Breast epithelium (tissue), 4 donors: Measurements from ENCODE around the gene PCDH9. TPM values are rescaled to one million over a fixed set of nuclear protein-coding genes. Genes with fewer than 3 reads are reported as not detected.

ENCODE experiments used
- DNase-seq, 2 donors: peaks; one replicate each; pipeline ENCODE4 v3.0.0-alpha.2; 2019; ENCODE audit warnings: low spot score in 2 of 2
- H3K27ac ChIP-seq, 2 donors: fragments of 200-600 bp; sonication (generic) in 1 of 2; one replicate each; pipeline ENCODE4 v1.5.1; 2016 to 2019; ENCODE audit warnings: mild to moderate bottlenecking in 1 of 2
- H3K27me3 ChIP-seq, 2 donors: fragments of 200-600 bp; sonication (generic) in 1 of 2; one replicate each; pipeline versions ENCODE4 v1.5.1 to v1.6.0; 2017 to 2019; ENCODE audit warnings: control low read depth in 1 of 2, mild to moderate bottlenecking in 1 of 2
- H3K36me3 ChIP-seq: fragments of 200-600 bp; one replicate; pipeline ENCODE4 v1.5.1; 2019
- H3K4me1 ChIP-seq, 2 donors: fragments of 200-600 bp; sonication (generic); one replicate each; pipeline ENCODE4 v1.5.1; 2016 to 2019; ENCODE audit warnings: control low read depth in 1 of 2
- H3K4me3 ChIP-seq, 3 donors: fragments of 200-600 bp; sonication (generic); 1 replicate in 2 of 3; 2 replicates in 1 of 3; pipeline ENCODE4 v1.5.1; 2016 to 2019; ENCODE audit warnings: mild to moderate bottlenecking in 3 of 3, moderate library complexity in 2 of 3
- H3K9me3 ChIP-seq, 2 donors: fragments of 200-600 bp; sonication (generic) in 1 of 2; one replicate each; pipeline ENCODE4 v1.5.1; 2016 to 2019; ENCODE audit warnings: control low read depth in 1 of 2
- POLR2A ChIP-seq: fragments of 450-650 bp; IDR thresholded peaks from one replicate; pipeline ENCODE4 v1.6.1; 2016; ENCODE audit warnings: antibody characterized with exemption, mild to moderate bottlenecking, moderate library complexity
- POLR2AphosphoS5 ChIP-seq, 3 donors: sonication (generic); formaldehyde crosslinking; IDR thresholded peaks; one replicate each; pipeline ENCODE4 v1.6.1; 2017; ENCODE audit warnings: antibody characterized with exemption in 3 of 3
- intact Hi-C: fragments of 100-400 bp; cut with DNase I; formaldehyde crosslinking; loops from one replicate; pipeline ENCODE4 v1.15.1; 2023; ENCODE audit warnings: low total_unique reads
- total RNA-seq, 3 donors: library from RNA; depleted of rRNA; stranded (reverse); fragments of >200 nt; gene quantifications; one replicate each; pipeline ENCODE4 v1.1.0, GENCODE V29; 2016
- TF ChIP-seq, protein P1 (sequence below), 3 donors: fragments of 450-650 bp; IDR thresholded peaks; one replicate each; pipeline ENCODE4 v1.5.1; 2016 to 2017; ENCODE audit warnings: antibody characterized with exemption in 3 of 3, mild to moderate bottlenecking in 3 of 3, moderate library complexity in 3 of 3

PCDH9 gene
- total RNA-seq, 3 donors from 2014 or later: 0.98 to 26.7 (median 3.7) TPM

- Histone ChIP-seq H3K27me3 (no peaks in the 10 kb centered on the region), H3K36me3 (no peaks in the 10 kb centered on the region), H3K4me3 (no peak overlapping the region), H3K9me3 (no peaks in the 10 kb centered on the region), H3K4me1 (no peaks in the 10 kb centered on the region), H3K27ac (no peak overlapping the region)
- no peak for DNase-seq
- TF ChIP-seq POLR2A: no peak
- intact Hi-C loops: no loop called here
These were observed 679.0 kb downstream of the PCDH9 start for GRCh38 chr13:66551128-66551527.

DNA sequence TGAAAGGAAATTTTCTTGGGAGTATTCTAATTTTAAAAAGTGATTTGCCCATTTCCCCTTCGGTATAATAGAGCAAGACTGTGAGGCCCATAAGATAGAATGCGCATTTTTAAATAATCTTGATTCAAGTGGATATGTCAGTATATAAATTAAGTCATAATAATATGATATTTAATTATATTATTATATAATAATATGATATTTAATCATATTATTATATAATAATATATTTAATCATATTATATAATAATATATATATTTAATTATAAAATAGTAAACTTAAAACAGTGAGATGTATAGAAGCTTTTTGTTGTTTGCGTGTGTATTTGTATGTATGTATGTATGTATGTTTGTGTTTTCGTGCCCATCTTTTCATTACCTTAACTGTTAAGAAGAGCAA is 682.5 kb downstream of the PCDH9 start:
- no peak overlapping the region for H3K27ac ChIP-seq
- no peak for DNase-seq
- intact Hi-C loops: no loop called here
- no peaks in the 10 kb centered on the region for H3K9me3 ChIP-seq
- H3K4me3 ChIP-seq: no peak overlapping the region
- no peaks in the 10 kb centered on the region for H3K4me1 ChIP-seq
- TF ChIP-seq, protein P1, sequence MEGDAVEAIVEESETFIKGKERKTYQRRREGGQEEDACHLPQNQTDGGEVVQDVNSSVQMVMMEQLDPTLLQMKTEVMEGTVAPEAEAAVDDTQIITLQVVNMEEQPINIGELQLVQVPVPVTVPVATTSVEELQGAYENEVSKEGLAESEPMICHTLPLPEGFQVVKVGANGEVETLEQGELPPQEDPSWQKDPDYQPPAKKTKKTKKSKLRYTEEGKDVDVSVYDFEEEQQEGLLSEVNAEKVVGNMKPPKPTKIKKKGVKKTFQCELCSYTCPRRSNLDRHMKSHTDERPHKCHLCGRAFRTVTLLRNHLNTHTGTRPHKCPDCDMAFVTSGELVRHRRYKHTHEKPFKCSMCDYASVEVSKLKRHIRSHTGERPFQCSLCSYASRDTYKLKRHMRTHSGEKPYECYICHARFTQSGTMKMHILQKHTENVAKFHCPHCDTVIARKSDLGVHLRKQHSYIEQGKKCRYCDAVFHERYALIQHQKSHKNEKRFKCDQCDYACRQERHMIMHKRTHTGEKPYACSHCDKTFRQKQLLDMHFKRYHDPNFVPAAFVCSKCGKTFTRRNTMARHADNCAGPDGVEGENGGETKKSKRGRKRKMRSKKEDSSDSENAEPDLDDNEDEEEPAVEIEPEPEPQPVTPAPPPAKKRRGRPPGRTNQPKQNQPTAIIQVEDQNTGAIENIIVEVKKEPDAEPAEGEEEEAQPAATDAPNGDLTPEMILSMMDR (IDR thresholded peaks at IDR 0.05): no peak
- TF ChIP-seq POLR2AphosphoS5 (IDR thresholded peaks at IDR 0.05): no peak
- no peak for TF ChIP-seq POLR2A
- H3K36me3 ChIP-seq: no peaks in the 10 kb centered on the region
- no peaks in the 10 kb centered on the region for H3K27me3 ChIP-seq

DNA sequence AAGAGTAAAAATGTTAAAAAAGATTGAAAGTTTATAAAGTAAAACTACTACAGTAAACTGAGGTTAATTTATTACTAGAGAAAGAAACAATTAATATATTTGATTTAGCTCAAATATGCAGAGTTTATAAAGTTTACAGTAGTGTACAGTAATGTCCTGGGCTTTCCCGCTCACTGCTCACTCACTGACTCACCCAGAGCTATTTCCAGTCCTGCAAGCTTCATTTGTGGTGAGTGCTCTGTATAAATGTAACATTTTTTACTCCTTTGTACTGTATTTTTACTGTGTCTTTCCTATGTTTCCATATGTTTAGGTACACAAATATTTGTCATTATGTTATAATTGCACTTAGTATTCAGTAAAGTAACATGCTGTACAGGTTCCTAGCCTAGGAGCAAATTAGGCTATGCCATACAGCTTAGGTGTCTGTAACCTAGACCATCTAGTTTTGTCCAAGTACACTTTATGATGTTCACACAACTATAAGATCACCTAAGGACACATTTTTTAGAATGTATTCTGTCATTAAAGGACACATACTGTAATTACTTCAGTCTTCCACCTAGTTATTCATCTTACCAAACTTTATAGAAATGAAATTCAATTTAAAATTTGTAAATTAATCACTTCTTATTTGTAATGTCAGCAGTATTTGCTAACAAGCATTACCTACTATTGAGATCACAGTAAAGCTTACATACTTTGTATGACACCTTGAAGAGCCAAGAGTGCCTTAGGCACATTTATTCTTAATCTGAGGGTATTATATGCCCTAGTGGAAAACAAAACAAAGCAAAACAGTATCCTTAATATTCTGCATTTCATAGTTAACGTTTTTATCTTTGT is 683.4 kb downstream of the PCDH9 start:
- Histone ChIP-seq H3K9me3 (no peaks in the 10 kb centered on the region), H3K4me3 (no peak overlapping the region), H3K27me3 (no peaks in the 10 kb centered on the region), H3K36me3 (no peaks in the 10 kb centered on the region), H3K4me1 (no peaks in the 10 kb centered on the region), H3K27ac (no peak overlapping the region)
- intact Hi-C loops: no loop called here
- TF ChIP-seq POLR2A (no peak), POLR2AphosphoS5 (IDR thresholded peaks at IDR 0.05) (no peak)
- TF ChIP-seq, protein P1 (IDR thresholded peaks at IDR 0.05): no peak
- no peak for DNase-seq

- no peaks in the 10 kb centered on the region for H3K9me3 ChIP-seq
- intact Hi-C loops: no loop called here
- TF ChIP-seq POLR2A (no peak), POLR2AphosphoS5 (IDR thresholded peaks at IDR 0.05) (no peak)
- TF ChIP-seq, protein P1 (IDR thresholded peaks at IDR 0.05): no peak
- H3K27me3 ChIP-seq: no peaks in the 10 kb centered on the region
- no peaks in the 10 kb centered on the region for H3K4me1 ChIP-seq
- H3K4me3 ChIP-seq: no peak overlapping the region
- no peaks in the 10 kb centered on the region for H3K36me3 ChIP-seq
- no peak overlapping the region for H3K27ac ChIP-seq
- no peak for DNase-seq
These were observed 686.4 kb downstream of the PCDH9 start for GRCh38 chr13:66543780-66544179.

DNA sequence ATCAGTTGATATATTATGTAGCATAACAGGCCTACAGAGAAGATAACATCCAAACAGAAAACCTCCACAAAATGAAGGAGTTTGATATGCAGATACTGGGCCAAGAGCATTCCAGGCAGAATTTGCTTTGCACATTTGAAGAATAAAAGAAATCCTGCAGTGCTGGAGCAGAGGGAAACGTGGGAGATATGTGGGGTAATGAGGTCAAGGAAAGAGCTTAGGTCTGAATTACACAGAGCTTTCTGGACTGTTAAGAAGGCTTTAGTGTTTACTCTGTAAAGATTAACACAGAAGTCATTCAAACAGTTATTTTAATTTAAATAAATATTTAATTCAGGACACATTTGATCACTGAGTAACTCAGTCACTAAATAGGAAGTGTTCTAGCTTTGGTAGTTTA is 692.7 kb downstream of the PCDH9 start:
- no peak for DNase-seq

More for the DNA sequence above, 692.7 kb downstream of the PCDH9 start:
- Histone ChIP-seq H3K36me3 (no peaks in the 10 kb centered on the region), H3K9me3 (no peaks in the 10 kb centered on the region), H3K27ac (no peak overlapping the region), H3K27me3 (no peaks in the 10 kb centered on the region), H3K4me1 (no peaks in the 10 kb centered on the region), H3K4me3 (no peak overlapping the region)
- intact Hi-C loops: no loop called here
- TF ChIP-seq POLR2AphosphoS5 (IDR thresholded peaks at IDR 0.05) (no peak), POLR2A (no peak)
- TF ChIP-seq, protein P1 (IDR thresholded peaks at IDR 0.05): no peak
